T47D (cell line): Measurements from ENCODE around the gene HOXA1.
"Not testable (repeated sequence)": the region's sequence is repeated elsewhere in the genome, so short reads cannot be mapped to it uniquely, and the experiment has no call there.

Experiments
- DNase-seq, 2 experiments: peaks; one replicate each; pipeline versions ENCODE4 v3.0.0 to v3.0.0-alpha.2; 2011 to 2012; ENCODE audit warnings: low read depth in 1 of 2, low spot score in 1 of 2
- JUND ChIP-seq: IDR thresholded peaks from 2 replicates; pipeline ENCODE4 v1.6.1; 2012; ENCODE audit warnings: low read depth
- in situ Hi-C: cut with HindIII; loops from 2 replicates; pipeline ENCODE4 v1.10.0; 2016; ENCODE audit warnings: low sequenced_read_pairs, low pct_unique_long_range_greater_than_20kb

The HOXA1 gene

GRCh38 chr7:27046854-27047549 lies 48.8 kb downstream of the HOXA1 start:
- in situ Hi-C loops, result no loop called here
- DNase-seq, result no peak
- no peak for TF ChIP-seq JUND

GRCh38 chr7:27045972-27046371 lies 49.8 kb downstream of the HOXA1 start:
- in situ Hi-C loops, result not testable (repeated sequence)

GRCh38 chr7:27045066-27045465 lies 50.7 kb downstream of the HOXA1 start:
- in situ Hi-C loops, DNase-seq: not testable (repeated sequence)

More at GRCh38 chr7:27045972-27046371, 49.8 kb downstream of the HOXA1 start:
- not testable (repeated sequence) for DNase-seq
